ENCODE results near the gene OGDH.

The OGDH gene

DNA sequence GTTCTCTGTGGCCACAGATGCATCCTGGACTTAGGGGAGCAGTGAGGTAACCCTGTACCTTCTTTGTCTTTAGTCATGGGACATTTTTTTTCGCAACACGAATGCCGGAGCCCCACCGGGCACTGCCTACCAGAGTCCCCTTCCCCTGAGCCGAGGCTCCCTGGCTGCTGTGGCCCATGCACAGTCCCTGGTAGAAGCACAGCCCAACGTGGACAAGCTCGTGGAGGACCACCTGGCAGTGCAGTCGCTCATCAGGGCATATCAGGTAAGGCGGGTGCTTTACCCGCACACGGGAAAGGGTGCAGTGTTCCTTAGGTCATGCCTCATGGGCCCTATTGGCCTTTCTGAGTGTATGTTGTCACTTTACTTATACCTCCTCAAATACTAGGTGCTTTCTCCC lies 38.8 kb downstream of the OGDH start:
- peaks cover under 1% of the 10 kb centered on the region for H3K4me1 ChIP-seq (ENCODE audit: insufficient read depth, insufficient read length)
- no peak overlapping the region for H3K4me3 ChIP-seq (ENCODE audit: insufficient read length, low read depth)
- DNase-seq (ENCODE audit: low read depth, low spot score) = no peak
- TF ChIP-seq YY1 (IDR thresholded peaks at IDR 0.05; ENCODE audit: insufficient read depth, insufficient read length) (no peak), SUZ12 (IDR thresholded peaks at IDR 0.05; ENCODE audit: extremely low read depth, insufficient read depth, insufficient read length) (no peak), ZNF274 (IDR thresholded peaks at IDR 0.05; ENCODE audit: low read depth, low read length) (no peak)
- H3K9ac ChIP-seq (ENCODE audit: insufficient read length, low read depth) = no peak overlapping the region
- peaks cover 61% of the 10 kb centered on the region for H3K36me3 ChIP-seq (ENCODE audit: insufficient read depth, insufficient read length, low read length)
- H3K9me3 ChIP-seq (ENCODE audit: insufficient read depth, low read length) = no peaks in the 10 kb centered on the region
- no peaks in the 10 kb centered on the region for H3K27me3 ChIP-seq (ENCODE audit: insufficient read depth, insufficient read length)

DNA sequence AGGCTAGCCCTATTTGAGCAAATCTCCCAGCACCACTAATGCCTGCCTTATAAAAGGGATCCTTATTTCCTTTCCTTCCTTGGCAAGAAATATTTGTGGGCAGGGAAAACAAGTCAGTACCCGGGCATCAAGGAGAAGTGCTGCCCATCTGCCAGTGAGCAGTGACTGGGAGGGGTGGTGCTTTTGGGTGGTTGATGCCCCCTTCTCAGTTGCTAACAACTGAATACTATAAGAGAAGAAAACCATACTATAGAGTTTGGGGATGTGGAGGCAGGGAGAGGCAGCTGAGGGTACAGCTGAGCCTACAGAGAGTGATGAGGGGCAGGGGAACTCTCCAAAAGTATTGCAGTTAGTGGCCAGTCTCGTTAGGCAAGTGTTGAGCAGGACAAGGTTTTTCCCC lies 39.3 kb downstream of the OGDH start:
- Histone ChIP-seq H3K4me1 (ENCODE audit: insufficient read depth, insufficient read length) (no peaks in the 10 kb centered on the region), H3K36me3 (ENCODE audit: insufficient read depth, insufficient read length, low read length) (peaks cover 65% of the 10 kb centered on the region), H3K4me3 (ENCODE audit: insufficient read length, low read depth) (no peak overlapping the region), H3K9me3 (ENCODE audit: insufficient read depth, low read length) (no peaks in the 10 kb centered on the region), H3K27me3 (ENCODE audit: insufficient read depth, insufficient read length) (no peaks in the 10 kb centered on the region), H3K9ac (ENCODE audit: insufficient read length, low read depth) (no peak overlapping the region)
- TF ChIP-seq ZNF274 (IDR thresholded peaks at IDR 0.05; ENCODE audit: low read depth, low read length) (no peak), YY1 (IDR thresholded peaks at IDR 0.05; ENCODE audit: insufficient read depth, insufficient read length) (no peak), SUZ12 (IDR thresholded peaks at IDR 0.05; ENCODE audit: extremely low read depth, insufficient read depth, insufficient read length) (no peak)
- DNase-seq (ENCODE audit: low read depth, low spot score) = no peak

DNA sequence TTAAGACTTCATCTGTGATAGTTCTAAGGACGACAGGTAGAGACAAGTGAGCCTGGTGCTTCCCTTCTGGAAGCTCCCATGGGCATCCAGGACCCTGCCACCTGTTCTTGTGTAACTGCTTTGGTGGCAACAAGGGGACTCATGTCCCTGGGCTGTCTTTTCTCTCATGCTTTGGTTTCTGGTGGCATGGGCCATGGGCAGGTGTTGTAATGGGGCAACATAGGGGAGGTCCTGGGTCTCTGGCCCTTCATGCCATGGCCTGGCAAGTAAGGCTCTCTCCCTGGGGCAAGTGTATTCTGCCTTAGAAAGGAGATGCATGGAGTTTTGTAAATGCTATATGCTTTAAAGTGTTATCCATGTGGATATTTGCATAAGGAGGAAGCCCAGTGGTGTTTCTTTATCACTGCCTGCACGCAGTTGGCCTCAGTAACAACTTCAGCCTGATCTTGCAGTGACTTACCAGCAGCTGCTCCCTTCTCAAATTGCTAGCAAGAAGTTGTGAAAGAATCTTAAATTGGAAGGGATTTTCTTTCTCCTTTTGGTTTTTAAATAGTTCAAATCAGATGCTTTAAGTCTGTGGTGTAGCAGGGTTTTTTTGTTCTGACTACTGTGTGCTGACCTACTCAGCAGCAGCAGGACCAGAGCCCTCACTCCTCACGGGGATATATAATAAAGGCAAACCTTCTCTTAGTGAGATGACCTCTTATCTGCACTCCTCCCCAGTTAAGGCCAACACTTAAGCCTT lies 39.9 kb downstream of the OGDH start:
- H3K4me3 ChIP-seq (ENCODE audit: insufficient read length, low read depth) = no peak overlapping the region
- TF ChIP-seq YY1 (IDR thresholded peaks at IDR 0.05; ENCODE audit: insufficient read depth, insufficient read length) (no peak), ZNF274 (IDR thresholded peaks at IDR 0.05; ENCODE audit: low read depth, low read length) (no peak), SUZ12 (IDR thresholded peaks at IDR 0.05; ENCODE audit: extremely low read depth, insufficient read depth, insufficient read length) (no peak)
- H3K9me3 ChIP-seq (ENCODE audit: insufficient read depth, low read length) = no peaks in the 10 kb centered on the region
- no peak overlapping the region for H3K9ac ChIP-seq (ENCODE audit: insufficient read length, low read depth)
- no peaks in the 10 kb centered on the region for H3K4me1 ChIP-seq (ENCODE audit: insufficient read depth, insufficient read length)
- peaks cover 70% of the 10 kb centered on the region for H3K36me3 ChIP-seq (ENCODE audit: insufficient read depth, insufficient read length, low read length)
- DNase-seq (ENCODE audit: low read depth, low spot score) = no peak
- H3K27me3 ChIP-seq (ENCODE audit: insufficient read depth, insufficient read length) = no peaks in the 10 kb centered on the region

DNA sequence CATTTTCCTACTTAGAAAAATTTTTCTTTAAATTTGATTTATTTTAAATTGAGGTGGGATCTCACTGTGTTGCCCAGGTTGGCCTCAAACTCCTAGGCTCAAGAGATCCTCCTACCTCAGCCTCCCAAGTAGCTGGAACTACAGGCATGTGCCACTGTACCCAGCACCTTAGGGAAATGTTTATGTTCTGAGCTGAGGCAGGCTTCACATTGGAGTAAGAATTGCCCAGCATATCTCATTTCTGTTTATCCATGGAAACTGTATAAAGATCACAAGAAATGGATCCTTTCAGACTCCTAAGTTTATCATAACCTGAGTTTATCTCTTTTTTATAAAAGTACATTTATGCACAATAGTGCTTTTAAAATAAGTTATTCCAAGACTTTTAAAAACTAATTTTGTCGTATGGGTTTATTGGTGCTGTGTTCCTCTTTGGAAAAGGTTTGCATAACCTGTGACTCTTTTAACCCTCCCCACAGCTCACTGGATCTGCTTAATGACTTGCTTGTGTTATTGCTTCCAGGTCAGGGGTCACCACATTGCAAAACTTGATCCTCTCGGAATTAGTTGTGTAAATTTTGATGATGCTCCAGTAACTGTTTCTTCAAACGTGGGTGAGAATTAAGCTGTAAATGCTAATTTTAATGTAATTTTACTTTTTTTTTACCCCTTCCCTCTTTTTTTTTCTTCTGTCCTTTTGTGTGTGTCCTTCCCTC lies 40.7 kb downstream of the OGDH start:
- Histone ChIP-seq H3K36me3 (ENCODE audit: insufficient read depth, insufficient read length, low read length) (peaks cover 64% of the 10 kb centered on the region), H3K9ac (ENCODE audit: insufficient read length, low read depth) (no peak overlapping the region), H3K4me1 (ENCODE audit: insufficient read depth, insufficient read length) (no peaks in the 10 kb centered on the region), H3K9me3 (ENCODE audit: insufficient read depth, low read length) (no peaks in the 10 kb centered on the region), H3K4me3 (ENCODE audit: insufficient read length, low read depth) (no peak overlapping the region), H3K27me3 (ENCODE audit: insufficient read depth, insufficient read length) (no peaks in the 10 kb centered on the region)
- DNase-seq (ENCODE audit: low read depth, low spot score) = no peak
- TF ChIP-seq YY1 (IDR thresholded peaks at IDR 0.05; ENCODE audit: insufficient read depth, insufficient read length) (no peak), SUZ12 (IDR thresholded peaks at IDR 0.05; ENCODE audit: extremely low read depth, insufficient read depth, insufficient read length) (no peak), ZNF274 (IDR thresholded peaks at IDR 0.05; ENCODE audit: low read depth, low read length) (no peak)

DNA sequence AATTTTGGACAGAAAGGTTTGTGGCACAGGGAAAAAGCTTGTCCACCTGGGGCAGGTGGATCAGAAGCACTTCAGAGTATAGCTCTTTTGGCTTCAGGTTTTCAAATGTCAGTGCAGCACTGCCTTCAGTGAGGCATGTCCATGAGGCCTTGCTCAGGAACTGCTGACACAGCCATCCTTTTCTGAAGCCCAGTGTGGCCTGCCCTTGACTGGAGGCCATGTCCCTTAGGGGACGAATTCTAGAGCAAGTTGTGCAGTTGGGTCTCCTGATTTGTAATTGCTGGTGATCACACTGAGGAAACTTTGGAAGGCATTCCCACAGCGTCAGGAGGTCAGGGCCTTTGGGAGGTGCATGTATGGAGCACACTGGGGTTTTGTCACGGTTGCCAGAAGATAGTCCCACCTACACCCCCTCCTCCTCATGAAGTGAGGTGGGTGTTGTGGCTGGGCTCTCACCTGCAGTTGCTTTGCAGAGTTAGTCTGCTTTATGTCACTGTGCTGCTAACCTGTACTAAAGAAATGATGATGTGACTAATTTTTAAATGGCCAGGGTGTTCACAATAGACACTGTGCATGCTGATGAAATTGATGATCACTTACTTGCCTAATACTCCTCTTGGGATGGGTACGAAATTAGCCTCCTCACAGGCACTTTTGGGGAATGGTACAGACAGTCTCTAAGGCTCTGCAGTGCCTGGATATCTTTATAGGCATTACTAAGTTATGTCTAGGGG lies 41.7 kb downstream of the OGDH start:
- H3K9me3 ChIP-seq (ENCODE audit: insufficient read depth, low read length) = no peaks in the 10 kb centered on the region
- H3K4me3 ChIP-seq (ENCODE audit: insufficient read length, low read depth) = no peak overlapping the region
- no peak for DNase-seq (ENCODE audit: low read depth, low spot score)
- H3K9ac ChIP-seq (ENCODE audit: insufficient read length, low read depth) = no peak overlapping the region
- TF ChIP-seq ZNF274 (IDR thresholded peaks at IDR 0.05; ENCODE audit: low read depth, low read length) = no peak
- no peak for TF ChIP-seq YY1 (IDR thresholded peaks at IDR 0.05; ENCODE audit: insufficient read depth, insufficient read length)
- no peak for TF ChIP-seq SUZ12 (IDR thresholded peaks at IDR 0.05; ENCODE audit: extremely low read depth, insufficient read depth, insufficient read length)
- H3K27me3 ChIP-seq (ENCODE audit: insufficient read depth, insufficient read length) = no peaks in the 10 kb centered on the region
- peaks cover 60% of the 10 kb centered on the region for H3K36me3 ChIP-seq (ENCODE audit: insufficient read depth, insufficient read length, low read length)
- no peaks in the 10 kb centered on the region for H3K4me1 ChIP-seq (ENCODE audit: insufficient read depth, insufficient read length)

DNA sequence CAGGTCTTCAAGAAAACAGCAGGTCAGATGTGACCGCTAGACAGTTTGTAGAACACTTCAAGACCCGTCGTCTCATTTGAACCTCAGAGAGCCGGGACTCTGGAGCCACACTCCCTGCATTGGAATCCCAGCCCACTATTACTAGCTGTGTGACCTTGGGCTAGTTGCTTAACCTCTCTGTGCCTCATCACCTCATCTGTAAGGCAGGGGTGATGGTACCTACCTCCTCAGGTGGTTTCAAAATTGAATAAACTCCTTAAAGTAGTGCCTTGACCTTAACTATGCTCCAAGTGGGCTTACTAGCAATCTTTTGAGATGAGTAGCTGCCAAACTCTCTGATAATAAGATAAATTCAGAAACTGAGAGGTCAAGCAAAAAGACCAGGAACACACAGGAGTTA lies 43.8 kb downstream of the OGDH start:
- H3K36me3 ChIP-seq (ENCODE audit: insufficient read depth, insufficient read length, low read length) = peaks cover 56% of the 10 kb centered on the region

DNA sequence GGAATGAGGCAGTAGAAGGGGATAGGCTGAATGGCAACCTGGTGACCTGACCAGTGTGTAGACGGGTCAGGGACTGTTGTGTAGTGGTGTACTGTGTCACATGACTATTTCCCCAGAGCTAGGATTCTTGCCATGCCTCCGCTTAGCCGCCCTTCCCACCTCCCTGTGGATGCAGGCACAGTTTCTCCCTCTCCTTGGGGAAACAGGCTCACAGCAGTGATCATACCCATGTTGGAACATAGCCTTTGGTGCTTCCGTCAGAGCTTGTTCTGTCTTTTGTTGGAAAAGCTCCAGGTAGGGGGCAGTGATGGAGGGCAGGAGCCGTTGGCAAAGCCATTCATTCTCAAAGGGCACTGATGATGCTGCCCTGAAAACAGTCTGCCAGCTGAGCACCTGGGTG lies 44.3 kb downstream of the OGDH start:
- H3K36me3 ChIP-seq (ENCODE audit: insufficient read depth, insufficient read length, low read length) = peaks cover 54% of the 10 kb centered on the region
- DNase-seq (ENCODE audit: low read depth, low spot score) = no peak
- H3K9me3 ChIP-seq (ENCODE audit: insufficient read depth, low read length) = no peaks in the 10 kb centered on the region
- no peak overlapping the region for H3K4me3 ChIP-seq (ENCODE audit: insufficient read length, low read depth)
- no peaks in the 10 kb centered on the region for H3K4me1 ChIP-seq (ENCODE audit: insufficient read depth, insufficient read length)
- H3K27me3 ChIP-seq (ENCODE audit: insufficient read depth, insufficient read length) = no peaks in the 10 kb centered on the region
- TF ChIP-seq SUZ12 (IDR thresholded peaks at IDR 0.05; ENCODE audit: extremely low read depth, insufficient read depth, insufficient read length) (no peak), YY1 (IDR thresholded peaks at IDR 0.05; ENCODE audit: insufficient read depth, insufficient read length) (no peak), ZNF274 (IDR thresholded peaks at IDR 0.05; ENCODE audit: low read depth, low read length) (no peak)
- H3K9ac ChIP-seq (ENCODE audit: insufficient read length, low read depth) = no peak overlapping the region

More for the DNA sequence above, 43.8 kb downstream of the OGDH start:
- Histone ChIP-seq H3K9ac (ENCODE audit: insufficient read length, low read depth) (no peak overlapping the region), H3K9me3 (ENCODE audit: insufficient read depth, low read length) (no peaks in the 10 kb centered on the region), H3K4me1 (ENCODE audit: insufficient read depth, insufficient read length) (no peaks in the 10 kb centered on the region), H3K4me3 (ENCODE audit: insufficient read length, low read depth) (no peak overlapping the region), H3K27me3 (ENCODE audit: insufficient read depth, insufficient read length) (no peaks in the 10 kb centered on the region)
- DNase-seq (ENCODE audit: low read depth, low spot score) = no peak
- TF ChIP-seq YY1 (IDR thresholded peaks at IDR 0.05; ENCODE audit: insufficient read depth, insufficient read length) (no peak), ZNF274 (IDR thresholded peaks at IDR 0.05; ENCODE audit: low read depth, low read length) (no peak), SUZ12 (IDR thresholded peaks at IDR 0.05; ENCODE audit: extremely low read depth, insufficient read depth, insufficient read length) (no peak)

Measured in NT2/D1 (cell line).